OCI-M2 (cell line): ENCODE measurements around the gene NFYC.

ENCODE experiments used
- DNase-seq: peaks from one replicate; lab custom pipeline; 2025; ENCODE audit not compliant: unreplicated experiment; lab: John Stamatoyannopoulos, UW

Gene NFYC

DNA sequence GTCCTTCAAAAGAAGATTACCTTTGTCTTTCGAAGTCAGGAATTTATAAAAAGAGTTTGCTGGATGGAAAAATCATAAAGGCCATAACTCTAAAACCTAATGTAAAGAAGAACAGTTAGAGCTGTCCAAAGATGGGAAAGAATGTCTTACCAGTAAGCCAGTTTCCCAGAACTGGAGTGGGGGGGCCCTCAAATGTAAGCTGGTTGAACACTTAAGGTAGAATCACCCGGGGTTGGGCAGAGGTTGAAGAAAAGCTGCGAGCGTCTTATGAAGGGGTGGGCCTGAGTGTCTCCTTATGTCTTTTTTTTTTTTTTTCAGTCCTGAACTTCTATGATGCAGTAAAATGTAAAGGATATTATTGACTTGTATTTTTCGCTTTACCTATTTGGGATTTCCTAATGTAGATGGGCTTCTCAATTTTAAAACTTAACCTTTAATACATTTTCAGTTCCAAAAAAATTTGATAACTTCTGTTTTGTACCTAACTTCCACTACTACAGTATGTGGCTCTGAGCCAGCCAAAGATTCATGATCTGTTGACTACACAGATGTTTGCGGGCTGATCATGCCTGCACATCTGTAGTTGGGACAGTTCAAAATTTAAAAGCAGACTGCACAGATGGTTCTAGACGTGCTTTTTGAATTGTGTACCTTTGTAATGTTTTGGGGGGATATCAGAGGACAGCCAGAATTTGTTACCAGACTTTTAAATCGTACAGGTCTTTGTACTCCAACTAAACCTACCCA is 43.6 kb downstream of the NFYC start:
- no peak for DNase-seq

GRCh38 chr1:40736085-40736531 is 44.6 kb downstream of the NFYC start:
- no peak for DNase-seq

- no peak for DNase-seq
Measured at GRCh38 chr1:40738831-40739230, 47.3 kb downstream of the NFYC start.

GRCh38 chr1:40739455-40740008 is 48.0 kb downstream of the NFYC start:
- no peak for DNase-seq

DNA sequence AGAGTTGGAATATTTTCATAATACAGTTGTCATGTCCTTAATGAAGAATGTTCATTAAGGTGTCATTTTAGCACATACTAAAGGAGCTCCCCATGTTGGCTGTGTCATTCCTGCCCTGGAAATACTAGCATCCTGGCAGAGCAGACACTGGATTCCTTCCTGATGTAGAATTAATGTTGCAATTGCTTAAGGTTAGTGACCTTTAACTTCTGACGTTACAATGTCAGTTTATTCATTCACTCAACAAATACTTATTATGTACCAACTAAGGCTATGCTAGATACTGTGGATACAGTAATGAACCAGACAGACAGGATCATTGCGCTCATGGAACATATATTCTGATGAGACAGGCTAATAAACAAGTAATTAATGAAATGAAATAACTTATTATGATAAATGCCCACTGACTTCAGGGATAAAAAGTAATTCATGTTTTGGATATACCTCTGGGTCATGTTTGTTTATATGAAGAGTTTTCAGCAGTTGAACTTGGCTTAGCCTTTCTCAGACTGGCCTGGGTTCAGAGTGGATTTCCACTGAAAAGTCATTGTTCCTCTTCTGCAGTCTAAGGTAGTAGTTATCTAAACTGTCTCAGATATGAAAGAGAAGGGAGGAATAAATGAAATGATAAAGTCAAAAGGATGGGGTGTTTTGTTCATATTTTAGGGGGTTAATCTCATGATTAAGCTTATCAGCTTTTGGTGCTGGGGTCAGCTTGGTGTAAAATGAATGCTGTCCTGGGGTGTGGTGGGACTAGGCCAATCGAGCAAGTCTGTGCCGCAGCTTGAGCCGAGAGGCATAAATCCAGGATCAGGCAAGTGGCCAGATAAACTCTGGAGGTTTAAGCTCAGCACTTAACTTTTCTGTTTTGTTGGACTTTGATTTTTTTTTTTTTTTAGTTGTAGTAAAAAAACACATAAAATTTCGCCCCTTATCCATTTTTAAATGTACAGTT is 48.8 kb downstream of the NFYC start:
- DNase-seq: no peak

GRCh38 chr1:40740997-40741736 is 49.7 kb downstream of the NFYC start:
- DNase-seq: no peak

DNA sequence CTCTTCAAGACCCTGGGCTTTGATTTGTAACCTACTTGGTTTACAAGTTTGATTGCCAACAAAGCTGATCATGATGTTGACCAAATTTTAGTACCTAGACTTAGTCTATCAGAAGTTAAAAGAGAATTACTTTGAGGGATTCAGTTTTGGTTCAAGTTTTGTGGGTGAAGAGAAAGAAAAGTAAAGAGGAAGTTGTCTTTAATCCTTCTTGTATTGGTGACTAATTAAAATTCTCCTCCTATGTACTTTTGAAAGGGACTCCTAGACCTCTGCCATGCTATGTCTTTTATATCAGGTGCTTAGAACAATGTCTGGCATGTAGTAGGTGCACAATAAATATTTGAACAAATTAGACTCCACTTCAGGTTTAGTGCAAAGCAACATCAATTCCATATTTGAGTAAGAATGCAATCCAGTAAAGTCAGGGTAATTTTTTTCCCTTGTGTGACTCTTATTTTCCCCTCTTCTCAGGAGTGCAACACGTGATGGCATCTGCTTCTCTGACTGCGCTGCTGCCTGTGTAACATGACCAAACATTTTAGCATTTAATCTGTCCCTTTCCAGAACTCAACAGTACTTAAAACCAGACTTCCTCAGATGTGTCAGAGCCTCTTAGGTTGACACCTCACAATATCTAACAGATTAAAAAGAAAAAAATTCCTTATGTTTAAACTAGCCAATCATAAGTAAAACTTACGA is 51.0 kb downstream of the NFYC start:
- no peak for DNase-seq

GRCh38 chr1:40743452-40743851 is 51.9 kb downstream of the NFYC start:
- no peak for DNase-seq

- no peak for DNase-seq
Measured at GRCh38 chr1:40743860-40744259, 52.4 kb downstream of the NFYC start.

DNA sequence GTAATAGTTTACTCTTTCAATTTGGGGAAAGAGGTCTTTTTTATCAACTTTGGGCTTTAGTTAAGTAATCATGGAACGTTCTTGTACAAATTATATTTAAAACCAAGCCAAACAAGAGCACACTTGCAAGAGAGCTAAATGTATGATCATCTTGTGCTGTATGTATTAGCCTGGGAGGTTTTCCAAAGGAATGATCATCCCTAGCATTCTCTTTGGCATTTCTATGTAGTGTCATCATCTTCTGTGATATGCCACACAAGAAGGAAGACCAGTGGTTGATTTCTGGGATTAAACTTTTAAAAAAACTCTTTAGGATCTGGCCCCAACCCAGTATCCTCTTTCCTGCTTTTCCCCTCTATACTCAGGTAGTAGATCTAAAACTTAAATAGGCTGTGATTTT is 53.7 kb downstream of the NFYC start:
- no peak for DNase-seq

GRCh38 chr1:40746344-40747090 is 55.0 kb downstream of the NFYC start:
- no peak for DNase-seq

- no peak for DNase-seq
Measured at GRCh38 chr1:40748841-40749718, 57.6 kb downstream of the NFYC start.

- no peak for DNase-seq
Measured at GRCh38 chr1:40749817-40750216, 58.3 kb downstream of the NFYC start.

- DNase-seq: no peak
Measured at GRCh38 chr1:40750451-40750908, 59.0 kb downstream of the NFYC start.

DNA sequence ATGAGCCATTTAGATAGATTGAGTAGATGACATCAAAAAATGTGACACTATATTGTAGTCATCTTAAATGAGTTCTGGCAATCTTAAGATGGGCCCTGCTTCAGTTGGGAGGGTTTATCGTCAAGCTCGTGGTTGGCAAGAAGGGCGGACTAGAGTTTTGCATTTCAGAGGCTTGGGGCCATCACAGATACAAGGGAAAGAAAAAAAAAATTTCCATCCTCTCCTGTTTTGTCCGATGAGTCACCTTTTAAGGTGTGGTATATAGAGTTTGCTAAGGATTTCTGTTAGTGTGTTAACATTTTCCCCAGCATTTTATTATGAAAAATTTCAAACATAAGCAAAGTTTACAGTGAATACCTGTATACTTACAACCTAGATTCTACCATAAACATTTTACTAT is 60.3 kb downstream of the NFYC start:
- DNase-seq: no peak

DNA sequence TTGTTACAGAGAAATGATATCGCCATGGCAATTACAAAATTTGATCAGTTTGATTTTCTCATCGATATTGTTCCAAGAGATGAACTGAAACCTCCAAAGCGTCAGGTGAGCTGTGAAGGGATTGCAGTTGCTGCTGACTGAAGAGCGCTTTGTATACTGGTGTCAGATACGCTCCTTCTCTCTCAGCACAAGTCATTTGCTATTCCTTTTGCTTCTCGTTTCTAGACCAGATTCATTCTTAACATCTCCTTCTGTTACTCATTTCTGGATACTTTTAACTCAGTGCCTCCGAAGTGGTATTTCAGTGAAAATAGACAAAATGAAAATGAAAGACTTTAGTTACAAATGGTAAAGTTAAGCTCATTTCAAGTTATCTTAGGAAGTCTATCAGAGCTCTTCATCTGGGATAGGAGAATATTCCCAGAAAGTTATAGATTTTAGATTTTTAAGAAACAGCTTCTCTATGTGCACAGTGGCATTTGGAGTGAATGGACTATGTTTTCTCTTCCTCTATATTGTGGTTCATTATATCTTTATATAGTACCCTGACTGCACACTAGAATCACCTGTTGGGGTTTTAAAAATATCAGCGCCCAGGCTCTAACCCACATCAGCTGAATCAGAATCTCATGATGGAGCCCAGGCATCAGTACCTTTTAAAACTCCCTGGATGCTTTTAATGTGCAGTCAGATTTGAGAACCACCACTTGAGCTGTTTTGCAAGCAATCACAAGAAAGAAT is 61.8 kb downstream of the NFYC start:
- no peak for DNase-seq

- no peak for DNase-seq
Measured at GRCh38 chr1:40754201-40754600, 62.7 kb downstream of the NFYC start.

DNA sequence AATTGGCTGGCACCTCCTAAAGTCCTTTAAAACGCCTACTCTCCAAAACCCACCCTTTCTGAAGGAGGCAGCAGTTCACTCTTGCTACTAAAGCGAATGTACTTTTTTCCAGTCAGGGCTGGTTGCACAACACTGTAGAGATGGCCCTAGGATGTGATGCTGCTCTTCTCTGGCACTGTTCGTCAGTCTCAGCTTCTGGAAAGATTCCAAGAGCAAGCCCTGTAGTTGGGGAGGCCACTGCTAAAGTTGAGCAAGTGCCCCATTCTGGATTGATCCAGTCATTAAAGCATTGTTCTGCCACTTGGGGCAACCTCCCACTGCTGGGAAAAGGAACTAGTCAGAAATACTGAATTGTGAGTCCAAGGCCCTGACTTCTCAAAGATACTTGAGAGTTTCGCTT is 63.6 kb downstream of the NFYC start:
- DNase-seq: no peak
